Measurements from ENCODE around the gene KLHL21. TPM values are rescaled to one million over a fixed set of nuclear protein-coding genes. Genes with fewer than 3 reads are reported as not detected.

Gene KLHL21
- total RNA-seq, 1 donor from 2014 or later: 22.6 TPM

GRCh38 chr1:6622396-6623152, 19.9 kb upstream of the KLHL21 start:
- Histone ChIP-seq H3K27ac (no peak overlapping the region), H3K4me1 (peaks cover 25% of the 10 kb centered on the region), H3K9me3 (no peaks in the 10 kb centered on the region), H3K36me3 (peaks cover 52% of the 10 kb centered on the region), H3K27me3 (ENCODE audit: low read depth) (no peaks in the 10 kb centered on the region), H3K4me3 (no peak overlapping the region)
- intact Hi-C loops (cut with DNase I): no loop called here
- no peak for DNase-seq
- TF ChIP-seq CTCF (IDR thresholded peaks at IDR 0.05): no peak
- ATAC-seq: no peak

- Histone ChIP-seq H3K36me3 (peaks cover 49% of the 10 kb centered on the region), H3K27ac (no peak overlapping the region), H3K9me3 (no peaks in the 10 kb centered on the region), H3K27me3 (ENCODE audit: low read depth) (no peaks in the 10 kb centered on the region), H3K4me1 (peaks cover 17% of the 10 kb centered on the region), H3K4me3 (no peak overlapping the region)
- no peak for TF ChIP-seq CTCF (IDR thresholded peaks at IDR 0.05)
- DNase-seq: no peak
- intact Hi-C loops (cut with DNase I): no loop called here
- no peak for ATAC-seq
These were observed 19.0 kb upstream of the KLHL21 start for GRCh38 chr1:6621429-6622391.

GRCh38 chr1:6619045-6619444, 16.4 kb upstream of the KLHL21 start:
- no peak for ATAC-seq
- no peak for TF ChIP-seq CTCF (IDR thresholded peaks at IDR 0.05)
- Histone ChIP-seq H3K27me3 (ENCODE audit: low read depth) (no peaks in the 10 kb centered on the region), H3K36me3 (peaks cover 49% of the 10 kb centered on the region), H3K4me3 (no peak overlapping the region), H3K27ac (no peak overlapping the region), H3K9me3 (no peaks in the 10 kb centered on the region), H3K4me1 (no peaks in the 10 kb centered on the region)
- no peak for DNase-seq
- intact Hi-C loops (cut with DNase I): no loop called here

- intact Hi-C loops (cut with DNase I): no loop called here
- ATAC-seq (no peak), DNase-seq (no peak)
- no peak for TF ChIP-seq CTCF (IDR thresholded peaks at IDR 0.05)
- H3K9me3 ChIP-seq: no peaks in the 10 kb centered on the region
- H3K27ac ChIP-seq: peak overlapping the region; percentile 77
- no peaks in the 10 kb centered on the region for H3K27me3 ChIP-seq (ENCODE audit: low read depth)
- peaks cover 9% of the 10 kb centered on the region for H3K4me1 ChIP-seq
- H3K36me3 ChIP-seq: peaks cover 20% of the 10 kb centered on the region
- peak overlapping the region; percentile 83 for H3K4me3 ChIP-seq
These were observed 12.5 kb upstream of the KLHL21 start for GRCh38 chr1:6614929-6615785.
